ENCODE results near the gene RING1. TPM values are rescaled to one million over a fixed set of nuclear protein-coding genes. Genes with fewer than 3 reads are reported as not detected.
A peak's percentile ranks its signal among the peaks of the same experiment; 100 is the strongest.

RING1 gene
- total RNA-seq, 1 experiment from 2014 or later: 45.9 TPM

DNA sequence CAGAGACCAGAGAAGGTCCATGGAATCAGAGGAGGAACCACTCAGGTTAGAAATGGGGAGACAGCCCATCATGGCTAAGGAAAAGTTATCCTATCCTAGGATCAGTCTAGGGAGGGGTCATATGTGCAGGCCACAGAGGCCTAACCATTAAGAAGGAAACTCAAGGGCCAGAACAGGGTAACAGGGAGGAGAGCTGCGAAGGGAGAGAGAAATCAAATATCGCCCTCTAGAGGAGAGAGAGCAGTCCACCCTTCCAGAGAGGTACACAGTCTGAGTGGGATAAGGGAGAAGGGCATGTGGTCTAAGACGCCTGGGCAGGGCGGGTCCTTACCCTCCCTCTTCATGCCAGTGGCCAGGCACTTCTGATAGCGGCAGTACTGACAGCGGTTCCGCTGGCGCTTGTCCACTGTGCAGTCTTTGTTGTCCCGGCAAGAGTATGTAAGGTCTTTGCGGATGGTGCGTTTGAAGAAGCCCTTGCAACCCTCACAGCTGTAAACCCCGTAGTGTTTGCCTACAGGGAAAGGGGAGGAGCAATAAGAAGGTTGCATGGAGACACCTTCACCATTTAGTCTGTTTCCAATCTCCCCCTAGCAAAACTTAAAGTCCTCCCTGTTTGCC, 10.8 kb upstream of the RING1 start:
- Histone ChIP-seq H3K4me2 (ENCODE audit: low read length) (peak overlapping the region; percentile 96; the same call in 1 of the 2 replicates), H2AFZ (ENCODE audit: low read depth, low read length, poor library complexity, severe bottlenecking) (no peak overlapping the region), H3K79me2 (ENCODE audit: insufficient read depth, low read length) (peaks cover 51% of the 10 kb centered on the region), H3K27me3 (ENCODE audit: insufficient read depth, low read length) (no peaks in the 10 kb centered on the region), H3K9me3 (ENCODE audit: control insufficient read depth in 1 of 2, insufficient read depth in 1 of 2, low read depth in 1 of 2, low read length in 2 of 2) (no peaks in the 10 kb centered on the region), H3K4me1 (ENCODE audit: control insufficient read depth in 1 of 2, insufficient read depth in 2 of 2, low read length in 2 of 2) (peaks cover 26 to 40% of the 10 kb centered on the region in 2 experiments), H3K9ac (ENCODE audit: low read length) (no peak overlapping the region), H3K9me2 (ENCODE audit: insufficient read depth) (no peaks in the 10 kb centered on the region), H3K27ac (ENCODE audit: low read depth, low read length) (peak overlapping the region; percentile 34), H3K4me3 (replicated peaks in 1 of 2; ENCODE audit: low read depth in 1 of 2, low read length in 2 of 2) (no peak overlapping the region), H4K20me1 (ENCODE audit: insufficient read depth) (no peaks in the 10 kb centered on the region), H3K36me3 (ENCODE audit: control insufficient read depth in 1 of 2, insufficient read depth in 2 of 2, low read length in 2 of 2) (peaks cover 27 to 41% of the 10 kb centered on the region in 2 experiments; a peak in 3 of 4 replicates)
- DNase-seq (ENCODE audit: low read depth, low spot score) (peak; percentile 66), ATAC-seq (peak; percentile 65)
- no TSS peak for BruUV-seq (replicated peaks)
- POLR2A ChIA-PET: interaction anchor here (1.0 to 2.2 kb wide), 2 partner anchors 8 to 51 kb away, joined by 3 to 7 read pairs; no protein-coding TSS in a partner anchor
- CTCF ChIA-PET: interaction anchor here (0.7 to 1.9 kb wide), 7 partner anchors 11 to 102 kb away, joined by 3 to 9 read pairs (median 4); partner anchors contain the start of gene RING1
- intact Hi-C loops (cut with micrococcal nuclease): loop anchor here (1.0 kb wide), 1 partner anchor 36 kb away; no protein-coding TSS in a partner anchor
- TF ChIP-seq SRF (IDR thresholded peaks at IDR 0.05; ENCODE audit: low read depth): no peak
- TF ChIP-seq JUND (IDR thresholded peaks at IDR 0.05): no peak
- no peak for TF ChIP-seq SP1 (IDR thresholded peaks at IDR 0.05; ENCODE audit: low read depth)
- TF ChIP-seq, protein P1, sequence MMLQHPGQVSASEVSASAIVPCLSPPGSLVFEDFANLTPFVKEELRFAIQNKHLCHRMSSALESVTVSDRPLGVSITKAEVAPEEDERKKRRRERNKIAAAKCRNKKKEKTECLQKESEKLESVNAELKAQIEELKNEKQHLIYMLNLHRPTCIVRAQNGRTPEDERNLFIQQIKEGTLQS (IDR thresholded peaks at IDR 0.05): no peak
- no peak for TF ChIP-seq RAD21 (IDR thresholded peaks at IDR 0.05; ENCODE audit: low read depth)
- peak; percentile 45 for TF ChIP-seq POLR2AphosphoS5 (IDR thresholded peaks at IDR 0.05; ENCODE audit: low read depth, low read length)
- TF ChIP-seq POLR2A (IDR thresholded peaks at IDR 0.05; ENCODE audit: borderline replicate concordance, extremely low read depth, insufficient read depth, insufficient read length): no peak
- peak; percentile 52 for TF ChIP-seq TCF7L2 (IDR thresholded peaks at IDR 0.05; ENCODE audit: borderline replicate concordance, extremely low read depth, insufficient read depth, insufficient read length)
- TF ChIP-seq, protein P2, sequence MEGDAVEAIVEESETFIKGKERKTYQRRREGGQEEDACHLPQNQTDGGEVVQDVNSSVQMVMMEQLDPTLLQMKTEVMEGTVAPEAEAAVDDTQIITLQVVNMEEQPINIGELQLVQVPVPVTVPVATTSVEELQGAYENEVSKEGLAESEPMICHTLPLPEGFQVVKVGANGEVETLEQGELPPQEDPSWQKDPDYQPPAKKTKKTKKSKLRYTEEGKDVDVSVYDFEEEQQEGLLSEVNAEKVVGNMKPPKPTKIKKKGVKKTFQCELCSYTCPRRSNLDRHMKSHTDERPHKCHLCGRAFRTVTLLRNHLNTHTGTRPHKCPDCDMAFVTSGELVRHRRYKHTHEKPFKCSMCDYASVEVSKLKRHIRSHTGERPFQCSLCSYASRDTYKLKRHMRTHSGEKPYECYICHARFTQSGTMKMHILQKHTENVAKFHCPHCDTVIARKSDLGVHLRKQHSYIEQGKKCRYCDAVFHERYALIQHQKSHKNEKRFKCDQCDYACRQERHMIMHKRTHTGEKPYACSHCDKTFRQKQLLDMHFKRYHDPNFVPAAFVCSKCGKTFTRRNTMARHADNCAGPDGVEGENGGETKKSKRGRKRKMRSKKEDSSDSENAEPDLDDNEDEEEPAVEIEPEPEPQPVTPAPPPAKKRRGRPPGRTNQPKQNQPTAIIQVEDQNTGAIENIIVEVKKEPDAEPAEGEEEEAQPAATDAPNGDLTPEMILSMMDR (IDR thresholded peaks at IDR 0.05 in 2 of 3, conservative IDR thresholded peaks at IDR 0.05 in 1 of 3; ENCODE audit: borderline replicate concordance in 1 of 3, insufficient read depth in 1 of 3, low read depth in 2 of 3, low read length in 2 of 3): peak in 2 of 3 experiments; percentile 77 to 83; a peak in 4 of 6 replicates
- TF ChIP-seq SIN3A (IDR thresholded peaks at IDR 0.05; ENCODE audit: low read depth): no peak
- TF ChIP-seq ZFX (IDR thresholded peaks at IDR 0.05): no peak
- no peak for TF ChIP-seq CEBPB (IDR thresholded peaks at IDR 0.05; ENCODE audit: low read depth)
- TF ChIP-seq, protein P3, sequence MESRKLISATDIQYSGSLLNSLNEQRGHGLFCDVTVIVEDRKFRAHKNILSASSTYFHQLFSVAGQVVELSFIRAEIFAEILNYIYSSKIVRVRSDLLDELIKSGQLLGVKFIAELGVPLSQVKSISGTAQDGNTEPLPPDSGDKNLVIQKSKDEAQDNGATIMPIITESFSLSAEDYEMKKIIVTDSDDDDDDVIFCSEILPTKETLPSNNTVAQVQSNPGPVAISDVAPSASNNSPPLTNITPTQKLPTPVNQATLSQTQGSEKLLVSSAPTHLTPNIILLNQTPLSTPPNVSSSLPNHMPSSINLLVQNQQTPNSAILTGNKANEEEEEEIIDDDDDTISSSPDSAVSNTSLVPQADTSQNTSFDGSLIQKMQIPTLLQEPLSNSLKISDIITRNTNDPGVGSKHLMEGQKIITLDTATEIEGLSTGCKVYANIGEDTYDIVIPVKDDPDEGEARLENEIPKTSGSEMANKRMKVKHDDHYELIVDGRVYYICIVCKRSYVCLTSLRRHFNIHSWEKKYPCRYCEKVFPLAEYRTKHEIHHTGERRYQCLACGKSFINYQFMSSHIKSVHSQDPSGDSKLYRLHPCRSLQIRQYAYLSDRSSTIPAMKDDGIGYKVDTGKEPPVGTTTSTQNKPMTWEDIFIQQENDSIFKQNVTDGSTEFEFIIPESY (IDR thresholded peaks at IDR 0.05; ENCODE audit: extremely low read depth, insufficient replicate concordance, low read length): no peak
- TF ChIP-seq EGR1 (IDR thresholded peaks at IDR 0.05; ENCODE audit: low read depth): no peak
- RAD21 ChIA-PET (ENCODE audit: low non-redundant PET in 1 of 2, low total read pairs in 2 of 2, uncharacterized antibody in 2 of 2, unreplicated experiment in 2 of 2): interaction anchor here (0.6 to 0.8 kb wide), 2 partner anchors 51 to 235 kb away, joined by 3 to 4 read pairs; no protein-coding TSS in a partner anchor

Measured in HCT116 (cell line).